HepG2 (cell line): ENCODE measurements around the gene TSEN34. TPM values are rescaled to one million over a fixed set of nuclear protein-coding genes. Genes with fewer than 3 reads are reported as not detected.

Experiments used
- ARID4A ChIP-seq: sonication (generic); formaldehyde crosslinking; IDR thresholded peaks from 2 replicates; pipeline ENCODE4 v1.5.0; 2020; ENCODE audit warnings: mild to moderate bottlenecking, missing genetic modification reagents, borderline replicate concordance
- CCDC6 ChIP-seq: sonication (generic); formaldehyde crosslinking; IDR thresholded peaks from 2 replicates; pipeline ENCODE4 v1.8.1; 2022; ENCODE audit warnings: mild to moderate bottlenecking, missing genetic modification reagents, moderate library complexity
- GABPB1 ChIP-seq: IDR thresholded peaks from 2 replicates; pipeline ENCODE4 v1.6.1; 2016; ENCODE audit warnings: mild to moderate bottlenecking, missing genetic modification reagents, moderate library complexity, missing compliant biosample characterization
- HOXA3 ChIP-seq: sonication (generic); formaldehyde crosslinking; IDR thresholded peaks from 2 replicates; pipeline ENCODE4 v1.5.0; 2020; ENCODE audit warnings: missing genetic modification reagents
- MXD1 ChIP-seq: sonication (generic); formaldehyde crosslinking; IDR thresholded peaks from 2 replicates; pipeline ENCODE4 v1.4.0; 2020; ENCODE audit warnings: mild to moderate bottlenecking, missing genetic modification reagents
- MYPOP ChIP-seq: sonication (generic); formaldehyde crosslinking; IDR thresholded peaks from 2 replicates; pipeline ENCODE4 v1.8.1; 2023; ENCODE audit warnings: mild to moderate bottlenecking, moderate library complexity, missing genetic modification reagents
- REPIN1 ChIP-seq: sonication (generic); formaldehyde crosslinking; IDR thresholded peaks from 2 replicates; pipeline ENCODE4 v1.8.0; 2022; ENCODE audit warnings: missing genetic modification reagents, low read depth, mild to moderate bottlenecking, borderline replicate concordance
- ZBTB25 ChIP-seq: IDR thresholded peaks from 2 replicates; pipeline ENCODE4 v1.6.1; 2018; ENCODE audit warnings: missing genetic modification reagents
- ZFP91 ChIP-seq: sonication (generic); formaldehyde crosslinking; IDR thresholded peaks from 2 replicates; pipeline ENCODE4 v1.9.0; 2022; ENCODE audit warnings: missing genetic modification reagents, mild to moderate bottlenecking, borderline replicate concordance
- ZNF331 ChIP-seq: sonication (generic); formaldehyde crosslinking; IDR thresholded peaks from 2 replicates; pipeline ENCODE4 v1.4.0; 2020; ENCODE audit warnings: missing genetic modification reagents
- ZNF772 ChIP-seq: sonication (generic); formaldehyde crosslinking; IDR thresholded peaks from 2 replicates; pipeline ENCODE4 v1.5.0; 2020; ENCODE audit warnings: mild to moderate bottlenecking, missing genetic modification reagents
- polyA plus RNA-seq, 8 experiments: library from polyadenylated mRNA; depleted of rRNA in 3 of 8; stranded (reverse) in 7 of 8; unstranded in 1 of 8; fragments of >200 nt; fragmentation: Illumina TruSeq in 4 of 8; extraction: Trizol in 4 of 8; gene quantifications; 2 replicates each; pipeline versions ENCODE4 v1.2.1 to v1.2.3, GENCODE V29; 2011 to 2016; ENCODE audit warnings: low read depth in 4 of 8, missing spikeins in 1 of 8, mixed read lengths in 1 of 8; ENCODE audit not compliant: insufficient read depth in 1 of 8
- total RNA-seq, 5 experiments: library from RNA; depleted of rRNA; stranded (reverse); fragments of >200 nt; fragmentation: Illumina TruSeq; extraction: Trizol; gene quantifications; 2 replicates each; pipeline ENCODE4 v1.2.3, GENCODE V29; 2016; ENCODE audit warnings: low read depth in 1 of 5

Gene TSEN34
- total and polyA plus RNA-seq, 2 of the 13 experiments (the other 11 are each of a cell fraction or from before 2014, with no cell fraction given) = 55.1 to 65.4 TPM

GRCh38 chr19:54231077-54231931, 40.2 kb downstream of the TSEN34 start (continued):
- TF ChIP-seq MYPOP (CRISPR knock-in tag) (0 out of 2 replicates have a peak, but pooled peaks have one; percentile 49), ZFP91 (peak; percentile 74; the same call in 1 of the 2 replicates), ARID4A (CRISPR knock-in tag) (peak; percentile 44; the same call in 1 of the 2 replicates), GABPB1 (CRISPR knock-in tag) (peak; percentile 49; the same call in 1 of the 2 replicates), REPIN1 (CRISPR knock-in tag) (peak; percentile 64; the same call in 1 of the 2 replicates), MXD1 (CRISPR knock-in tag) (peak; percentile 24; the same call in 1 of the 2 replicates), ZNF772 (CRISPR knock-in tag) (0 out of 2 replicates have a peak, but pooled peaks have one; percentile 41), CCDC6 (CRISPR knock-in tag) (no peak), ZNF331 (peak; percentile 77; the same call in 1 of the 2 replicates), ZBTB25 (peak; percentile 49; the same call in 1 of the 2 replicates), HOXA3 (CRISPR knock-in tag) (0 out of 2 replicates have a peak, but pooled peaks have one; percentile 27)
